HG02943 (cell line): ENCODE results near the gene NUPR1.
"Not testable (repeated sequence)": the region's sequence is repeated elsewhere in the genome, so short reads cannot be mapped to it uniquely, and the experiment has no call there.

ENCODE experiments used
- ATAC-seq: cut with Tn5 transposase; IDR thresholded peaks from one replicate; pipeline ENCODE4 v1.9.1; 2021; ENCODE audit warnings: mild to moderate bottlenecking, low read depth, moderate library complexity; ENCODE audit not compliant: unreplicated experiment

NUPR1 gene

DNA sequence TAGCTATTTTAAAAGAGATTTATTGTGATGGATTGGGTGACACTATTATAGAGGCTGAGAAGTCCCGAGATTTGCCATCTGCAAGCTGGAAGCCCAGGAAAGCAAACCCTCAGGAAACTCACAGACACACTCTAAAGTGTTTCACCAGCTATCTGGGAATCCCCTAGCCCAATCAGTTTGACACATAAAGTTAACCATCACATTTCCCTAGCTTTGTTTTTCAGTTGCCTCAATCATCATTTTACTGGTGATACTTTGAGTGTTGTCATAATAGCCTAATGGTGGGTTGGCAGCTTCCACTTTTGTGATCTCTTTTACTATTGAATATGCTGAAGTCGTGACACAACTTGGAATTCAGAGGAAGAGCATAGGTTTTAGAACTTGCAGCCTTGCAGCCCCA is 16.8 kb upstream of the NUPR1 start:
- no peak for ATAC-seq

DNA sequence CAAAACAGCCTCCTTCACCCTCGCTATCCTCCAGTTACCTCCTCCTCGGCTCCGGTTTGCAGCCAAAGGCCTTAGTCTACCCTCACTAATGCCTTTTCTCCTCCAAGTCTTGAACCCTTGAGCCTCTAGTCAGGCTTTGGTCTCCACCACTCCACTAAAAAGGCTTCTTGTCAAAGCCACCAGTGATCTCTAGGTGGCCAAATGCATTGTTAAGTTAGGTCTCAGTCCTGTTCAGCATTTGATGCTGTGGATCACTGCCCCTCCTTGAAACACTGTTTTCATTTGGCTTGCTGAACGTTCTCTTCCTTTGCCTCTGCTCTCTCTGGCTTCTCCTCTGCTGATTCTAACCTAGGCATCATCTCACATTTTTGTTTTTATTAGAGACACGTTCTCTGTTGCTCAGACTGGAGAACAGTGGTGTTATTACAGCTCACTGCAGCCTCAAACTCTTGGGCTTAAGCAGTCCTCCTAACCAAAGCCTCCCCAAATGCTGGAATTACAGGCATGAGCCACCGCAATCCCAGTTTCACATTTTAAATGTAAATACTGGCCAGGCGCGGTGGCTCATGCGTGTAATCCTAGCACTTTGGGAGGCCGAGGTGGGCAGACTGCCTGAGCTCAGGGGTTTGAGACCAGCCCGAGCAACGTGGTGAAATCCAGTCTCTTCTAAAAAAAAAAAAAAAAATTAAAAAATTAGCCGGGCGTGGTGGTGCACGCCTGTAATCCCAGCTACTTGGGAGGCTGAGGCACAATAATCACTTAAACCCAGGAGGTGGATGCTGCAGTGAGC is 16.1 kb upstream of the NUPR1 start:
- no peak for ATAC-seq

DNA sequence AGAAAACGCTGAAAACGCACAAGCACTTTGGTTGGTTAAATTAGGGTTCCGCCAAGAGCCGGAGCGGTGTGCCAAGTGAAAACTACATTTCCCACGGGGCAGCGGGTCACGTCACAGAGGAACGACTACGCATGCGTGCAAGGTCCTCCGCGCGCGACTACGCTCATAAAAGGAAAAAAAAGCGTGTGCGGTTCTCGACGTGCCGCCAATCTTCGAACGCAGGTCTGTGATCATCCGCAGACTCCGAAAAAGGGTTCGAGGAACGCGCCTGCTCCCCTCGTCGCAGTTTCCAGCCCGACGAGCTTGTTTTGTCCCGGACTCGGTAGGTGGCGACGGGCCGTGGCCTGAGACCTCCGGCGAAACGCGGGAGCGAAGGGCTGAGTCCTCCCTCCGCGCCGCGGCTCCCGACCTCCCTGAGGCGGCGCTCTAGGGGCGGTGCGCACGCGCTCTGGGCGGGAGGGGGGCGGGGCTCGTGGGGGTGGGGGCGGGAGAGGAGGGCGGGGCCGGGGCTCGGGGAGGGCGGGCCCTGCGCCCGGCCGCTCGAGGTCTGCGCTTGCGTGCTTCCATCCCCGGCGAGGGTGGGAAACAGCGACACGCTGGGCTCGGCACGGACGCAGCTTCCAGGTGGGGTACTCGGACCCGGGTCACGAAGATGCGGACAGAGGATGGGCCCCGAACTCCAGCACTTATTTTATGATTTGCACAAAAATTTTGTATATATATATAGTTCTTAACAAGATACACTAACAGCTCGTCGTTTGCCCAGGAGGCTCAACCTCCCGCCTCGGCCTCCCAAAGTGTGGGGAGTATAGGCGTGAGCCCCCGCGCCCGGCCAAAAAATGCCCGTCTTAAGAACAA is 15.2 kb upstream of the NUPR1 start, which contains the start of gene SGF29:
Gene SGF29, plus strand, starts transcription at position 145 of the 858 bp plus-strand sequence. CDS start 27,150 bp downstream, outside the sequence.
- peak; percentile 65 for ATAC-seq

DNA sequence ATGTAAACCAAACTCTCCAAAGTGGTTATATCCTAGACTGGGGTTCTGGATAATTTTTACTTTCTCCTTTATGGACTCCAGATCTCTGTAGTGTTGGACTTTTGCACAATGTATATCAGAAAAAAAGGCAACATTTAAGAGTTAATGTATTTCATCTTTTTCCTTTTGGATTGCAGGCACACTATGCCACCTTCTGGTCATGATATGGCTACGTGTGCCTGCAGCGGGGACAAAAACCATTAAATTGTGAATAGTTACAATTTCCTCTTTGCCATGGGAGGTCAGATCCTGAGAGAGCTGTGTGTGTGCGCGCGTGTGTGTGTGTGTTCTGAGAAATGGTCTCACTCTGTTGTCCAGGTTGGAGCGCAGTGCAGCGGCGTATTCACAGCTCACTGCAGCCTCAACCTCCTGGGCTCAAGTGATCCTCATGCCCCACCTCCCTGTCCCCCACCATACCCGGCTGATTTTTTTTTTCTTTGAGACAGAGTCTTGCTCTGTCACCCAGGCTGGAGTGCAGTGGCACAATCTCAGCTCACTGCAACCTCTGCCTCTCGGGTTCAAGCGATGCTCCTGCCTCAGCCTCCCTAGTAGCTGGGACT is 10.6 kb upstream of the NUPR1 start:
- ATAC-seq: no peak

DNA sequence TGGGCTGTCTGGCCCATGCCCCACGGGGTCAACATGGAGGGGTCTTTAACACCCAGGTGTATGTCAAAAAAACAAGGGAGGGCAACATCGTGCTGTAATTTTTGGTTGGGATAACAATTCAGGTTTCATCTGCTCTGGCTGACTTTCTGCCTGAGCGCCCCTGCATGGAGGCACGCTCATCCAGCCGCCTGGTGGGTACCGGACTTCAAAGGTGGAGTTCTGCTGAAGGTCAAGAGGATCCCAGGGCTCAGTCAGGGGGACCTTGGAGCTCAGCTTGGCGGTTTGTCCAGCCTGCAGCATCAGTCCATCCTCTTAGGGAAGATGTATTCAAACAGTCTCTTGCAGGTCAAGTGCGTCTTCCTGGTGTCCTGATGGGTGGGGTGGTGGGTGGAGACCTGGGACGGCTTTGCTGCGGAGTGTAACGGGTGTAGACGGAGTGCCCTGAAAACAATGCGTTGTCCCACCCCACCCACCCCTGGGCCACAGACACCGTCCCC is 9.6 kb upstream of the NUPR1 start:
- no peak for ATAC-seq

DNA sequence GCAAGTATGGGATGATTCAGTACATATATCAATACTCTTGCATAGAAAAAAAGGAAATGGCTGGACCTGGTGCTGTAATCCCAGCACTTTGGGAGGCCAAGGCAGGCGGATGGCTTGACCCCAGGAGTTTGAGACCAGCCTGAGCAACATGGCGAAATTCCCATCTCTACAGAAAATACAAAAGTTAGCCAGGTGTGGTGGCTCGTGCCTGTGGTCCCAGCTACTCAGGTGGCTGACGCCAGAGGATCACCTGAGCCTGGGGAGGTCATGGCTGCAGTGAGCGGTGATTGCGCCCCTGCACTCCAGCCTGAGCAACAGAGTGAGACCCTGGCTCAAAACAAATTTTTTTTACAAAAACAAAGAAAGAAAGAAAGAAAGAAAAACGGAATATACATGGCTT is 7.9 kb upstream of the NUPR1 start:
- ATAC-seq: no peak

DNA sequence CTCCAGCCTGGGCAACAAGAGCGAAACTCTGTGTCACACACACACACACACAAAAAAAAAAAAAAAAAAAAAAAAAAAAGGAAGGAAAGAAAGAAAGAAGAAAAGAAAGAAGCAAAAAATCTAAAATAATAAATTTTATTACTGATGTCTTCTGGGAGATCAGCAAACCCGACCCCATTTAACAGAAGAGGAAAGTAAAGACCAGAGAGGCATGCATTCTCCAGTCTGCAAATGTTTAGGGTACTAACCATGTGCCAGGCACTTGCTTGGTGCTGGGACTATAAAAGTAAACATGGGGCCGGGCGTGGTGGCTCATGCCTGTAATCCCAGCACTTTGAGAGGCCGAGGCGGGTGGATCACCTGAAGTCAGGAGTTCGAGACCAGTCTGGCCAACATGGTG is 7.2 kb upstream of the NUPR1 start:
- not testable (repeated sequence) for ATAC-seq

DNA sequence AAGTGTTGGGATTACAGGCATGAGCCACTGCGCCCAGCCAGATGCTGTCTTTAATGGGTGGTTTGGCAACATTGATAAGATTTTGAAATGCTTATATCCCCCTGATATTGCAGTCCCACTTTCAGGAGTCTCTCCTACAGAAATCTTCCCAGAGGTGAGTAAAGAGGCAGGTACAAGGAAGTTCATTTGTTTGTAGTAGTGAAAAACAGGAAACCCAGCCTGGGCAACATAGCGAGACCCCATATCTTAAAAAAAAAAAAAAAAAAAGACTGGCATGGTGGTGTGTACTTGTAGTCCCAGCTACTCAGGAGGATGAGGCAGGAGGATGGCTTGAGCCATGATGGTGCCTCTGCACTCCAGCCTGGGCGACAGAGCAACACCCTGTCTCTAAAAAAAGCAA is 6.2 kb upstream of the NUPR1 start:
- no peak for ATAC-seq

DNA sequence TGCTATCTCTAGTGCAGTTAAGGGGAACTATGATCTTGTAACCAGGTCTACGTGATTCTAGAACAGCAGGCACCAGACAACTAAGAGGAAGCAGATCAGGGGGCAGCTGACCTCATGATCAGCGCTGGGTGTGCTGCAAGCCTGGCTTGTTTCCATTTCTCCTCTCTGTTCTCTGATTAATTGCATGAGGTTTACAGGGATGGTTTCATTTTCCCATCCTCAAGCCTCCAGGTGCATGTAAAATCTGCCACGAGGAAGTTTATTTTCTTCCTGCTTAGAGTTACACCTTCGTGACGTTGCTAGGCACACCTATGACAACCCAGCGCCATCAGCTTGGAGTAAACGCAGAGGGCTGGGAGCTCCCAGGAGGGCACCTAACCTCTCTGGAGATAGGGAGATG is 4.3 kb upstream of the NUPR1 start:
- no peak for ATAC-seq

DNA sequence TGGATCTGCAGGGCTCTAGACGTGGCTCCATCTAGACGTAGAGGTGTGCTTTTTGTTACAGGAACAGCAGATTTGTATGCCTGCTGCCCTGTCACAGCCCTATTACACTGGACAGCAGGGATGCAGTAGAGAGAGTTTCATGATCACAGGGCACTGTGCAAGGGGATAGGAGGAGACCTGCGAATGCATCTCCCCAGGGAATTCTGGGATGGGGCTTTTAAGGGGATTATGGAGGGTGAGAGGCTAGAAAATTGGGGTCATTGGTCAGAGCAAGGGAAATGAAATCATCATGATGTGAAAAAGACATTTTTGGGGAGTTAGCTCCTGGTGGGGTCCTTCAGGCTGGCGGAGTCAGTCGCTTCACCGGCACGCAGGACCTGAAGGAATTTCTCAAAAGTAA is 3.9 kb upstream of the NUPR1 start:
- ATAC-seq: no peak

DNA sequence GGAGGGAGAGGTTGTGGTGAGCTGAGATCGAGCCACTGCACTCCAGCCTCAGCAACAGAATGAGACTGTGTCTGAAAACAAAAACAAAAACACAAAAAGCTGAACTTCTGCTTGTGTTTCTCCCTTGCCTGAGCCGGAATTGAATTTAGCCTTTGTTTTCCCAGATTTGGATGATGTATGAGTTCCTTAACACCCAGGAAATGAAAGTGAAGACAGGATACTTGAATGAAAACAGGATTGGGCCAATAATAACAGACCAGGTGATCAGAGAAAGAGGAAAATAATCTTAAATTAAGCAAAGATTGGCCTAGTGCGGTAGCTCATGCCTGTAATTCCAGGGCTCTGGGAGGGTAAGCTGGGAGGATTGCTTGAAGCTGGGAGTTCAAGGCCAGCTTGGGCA is 1.6 kb upstream of the NUPR1 start:
- no peak for ATAC-seq

DNA sequence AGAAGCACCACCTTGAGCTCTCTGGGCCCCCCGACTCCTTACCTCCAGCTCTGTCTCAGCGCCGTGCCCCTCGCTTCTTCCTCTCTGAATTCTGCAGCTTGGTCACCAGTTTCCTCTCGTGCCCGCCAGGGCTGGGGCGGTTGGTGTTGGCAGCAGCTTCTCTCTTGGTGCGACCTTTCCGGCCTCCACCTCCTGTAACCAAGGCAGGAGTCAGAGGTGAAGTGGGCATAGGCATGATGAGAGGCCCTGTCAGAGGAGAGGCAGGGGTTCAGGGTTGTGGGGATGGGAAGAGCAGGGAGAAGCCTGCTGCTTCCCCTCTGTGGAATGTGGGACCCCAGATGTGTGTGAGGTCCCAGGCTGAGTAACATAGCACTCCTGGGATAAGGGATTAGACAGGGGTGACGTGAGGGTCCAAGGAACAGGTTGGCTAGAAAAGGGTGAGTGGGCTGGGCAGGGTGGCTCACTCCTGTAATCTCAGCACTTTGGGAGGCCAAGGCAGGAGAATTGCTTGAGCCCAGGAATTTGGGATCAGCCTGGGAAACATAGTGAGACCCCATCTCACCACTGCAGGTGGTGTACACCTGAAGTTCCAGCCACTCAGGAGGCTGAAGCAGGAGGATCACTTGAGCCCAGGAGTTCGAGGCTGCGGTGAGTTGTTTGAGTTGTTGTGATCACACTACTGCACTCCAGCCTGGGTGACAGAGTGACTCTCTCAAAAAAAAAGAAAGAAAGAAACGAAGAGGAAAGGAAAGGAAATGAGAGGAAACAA is 626 bp downstream of the NUPR1 start:
- no peak for ATAC-seq

DNA sequence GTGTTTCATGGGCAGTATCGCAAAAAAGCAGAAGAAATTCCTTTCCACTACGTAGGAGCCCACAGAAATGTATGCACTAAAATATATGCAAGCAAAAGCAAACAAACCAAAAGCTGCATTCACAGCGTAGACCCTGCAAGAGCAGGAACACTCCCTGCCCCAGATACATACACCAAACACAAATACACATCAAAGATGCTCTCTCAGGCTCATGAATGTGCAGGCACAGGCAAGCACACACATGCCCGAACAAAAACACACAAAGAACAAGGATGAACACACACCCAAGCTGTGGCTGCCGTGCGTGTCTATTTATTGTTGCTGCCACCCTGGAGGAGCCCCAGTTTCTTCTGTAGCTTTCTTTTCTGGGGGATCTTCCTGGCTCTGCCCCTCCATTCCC is 1.7 kb downstream of the NUPR1 start:
- ATAC-seq: no peak

DNA sequence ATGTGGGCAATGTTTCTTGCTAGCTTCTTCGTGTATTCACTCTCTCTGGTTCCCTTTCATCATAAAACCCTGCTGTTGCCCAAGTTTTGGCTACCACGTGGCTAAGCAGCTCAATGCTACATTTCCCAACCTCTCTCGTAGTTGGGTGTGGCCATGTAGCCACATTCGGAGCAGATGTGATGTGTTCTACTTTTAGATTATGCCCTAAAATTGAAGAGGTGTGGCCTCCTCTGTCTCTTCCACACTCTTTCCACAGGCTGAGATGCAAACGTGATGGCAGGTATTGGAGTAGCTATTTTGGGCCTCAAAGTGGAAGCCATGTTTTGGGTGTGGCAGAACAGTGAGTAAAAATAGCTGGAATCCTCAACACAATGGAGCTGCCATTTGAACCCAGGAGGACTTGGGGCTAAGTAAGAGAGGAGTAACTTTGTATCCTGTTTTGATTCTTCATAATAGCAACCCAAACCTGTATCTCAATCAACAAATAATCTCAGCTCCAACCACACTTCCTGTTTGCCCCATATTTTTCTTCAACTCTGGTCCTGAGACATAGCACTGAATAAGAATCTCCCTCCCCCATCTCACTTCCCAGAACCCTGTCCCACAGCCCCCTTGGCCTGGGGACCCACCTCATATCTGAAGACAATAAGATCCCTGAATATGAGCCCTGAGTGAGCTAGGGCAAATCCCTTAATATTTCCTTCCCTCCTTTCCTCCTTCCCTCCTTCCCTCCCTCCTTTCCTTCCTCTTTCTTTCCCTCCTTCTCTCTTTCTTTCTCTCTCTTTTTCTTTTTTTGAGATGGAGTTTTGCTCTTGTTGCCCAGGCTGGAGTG is 4.0 kb downstream of the NUPR1 start:
- ATAC-seq: no peak

DNA sequence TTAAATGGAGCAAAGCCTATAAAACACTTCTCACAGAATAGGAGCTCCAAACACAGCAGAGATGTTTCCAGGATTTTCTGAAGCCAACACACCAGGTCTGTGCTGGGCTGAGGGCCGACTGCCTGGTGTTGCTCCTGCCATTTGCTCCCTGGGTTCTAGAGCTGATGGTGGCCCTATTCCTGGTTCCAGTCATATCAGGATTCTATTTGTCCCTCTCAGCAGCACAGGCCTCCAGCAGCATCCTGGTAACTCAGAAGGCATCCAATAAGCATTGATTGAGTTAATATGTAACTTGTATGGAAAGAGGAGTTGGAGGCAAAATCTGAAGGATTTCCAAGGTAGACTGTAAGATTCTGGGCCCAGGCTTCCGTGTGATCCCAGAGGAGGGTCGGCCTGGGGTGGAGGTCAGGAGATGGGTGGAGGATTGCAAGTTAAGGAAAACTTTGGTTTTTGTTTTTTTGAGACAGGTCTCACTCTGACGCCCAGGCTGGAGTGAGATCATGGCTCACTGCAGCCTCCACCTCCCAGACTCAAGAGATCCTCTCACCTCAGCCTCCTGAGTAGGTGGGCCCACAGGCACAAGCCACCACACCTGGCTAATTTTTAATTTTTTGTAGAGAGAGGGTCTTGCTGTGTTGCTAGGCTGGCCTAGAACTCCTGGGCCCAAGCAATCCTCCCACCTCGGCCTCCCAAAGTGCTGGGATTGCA is 5.7 kb downstream of the NUPR1 start:
- ATAC-seq: no peak

DNA sequence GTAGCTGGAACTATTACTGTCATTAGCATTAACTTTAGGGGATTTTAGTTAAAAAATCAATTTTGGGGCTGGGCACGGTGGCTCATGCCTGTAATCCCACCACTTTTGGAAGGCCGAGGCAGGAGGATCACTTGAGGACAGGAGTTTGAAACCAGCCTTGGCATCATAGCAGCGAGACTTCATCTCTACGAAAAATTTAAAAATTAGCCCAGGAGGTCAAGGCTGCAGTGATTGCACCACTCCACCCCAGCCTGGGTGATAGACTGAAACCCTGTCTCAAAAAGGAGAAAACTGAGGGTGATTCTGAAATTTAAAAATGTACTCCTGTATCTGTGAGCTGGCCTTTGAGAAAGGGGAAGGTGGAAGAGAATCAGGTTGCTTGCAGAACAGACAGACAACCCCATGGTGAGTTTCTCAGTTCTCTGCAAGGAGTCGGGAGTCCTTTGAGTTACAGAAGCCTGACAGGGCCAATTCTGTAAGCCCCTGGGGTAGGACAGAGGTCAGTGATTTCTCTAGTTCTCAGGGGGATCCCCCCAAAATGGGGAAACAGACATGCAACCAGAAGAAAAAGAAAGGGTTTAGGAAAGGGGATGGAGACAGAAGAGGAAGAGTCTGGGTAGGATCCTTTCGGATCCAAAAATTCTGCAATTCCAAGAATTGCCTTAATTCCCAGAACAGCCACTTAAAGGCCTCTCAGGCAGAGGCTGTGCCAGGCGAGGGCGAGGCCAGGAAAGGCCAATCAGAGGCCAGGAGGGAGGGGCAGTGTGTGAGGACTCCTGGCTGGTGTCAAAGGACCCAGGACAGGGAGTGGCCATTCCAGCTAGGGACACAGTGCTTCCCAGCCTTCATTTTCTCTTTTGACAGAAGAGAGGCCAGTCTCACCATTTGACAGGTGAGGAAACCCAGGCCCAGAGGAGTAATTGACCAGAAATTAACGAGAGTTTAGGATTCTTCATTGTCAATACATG is 6.7 kb downstream of the NUPR1 start:
- no peak for ATAC-seq

DNA sequence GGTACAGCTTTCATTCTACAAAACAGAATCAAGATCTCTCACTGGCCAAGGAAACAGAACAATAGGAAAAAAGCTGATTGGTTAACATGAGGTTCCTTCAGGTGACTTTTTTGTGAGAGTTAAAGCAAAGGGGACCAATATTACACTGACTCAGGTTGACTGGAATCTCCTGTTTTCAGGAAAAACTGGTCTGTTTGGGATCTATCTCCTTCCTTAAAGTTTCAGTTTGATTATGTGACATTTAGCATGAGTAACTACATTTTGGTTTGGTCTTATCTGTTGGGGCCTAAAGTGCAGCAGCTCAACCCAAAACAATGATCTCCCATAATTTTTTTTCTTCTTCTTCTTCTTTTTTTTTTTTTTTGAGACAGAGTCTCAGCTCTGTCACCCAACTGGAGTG is 9.7 kb downstream of the NUPR1 start:
- ATAC-seq: no peak

DNA sequence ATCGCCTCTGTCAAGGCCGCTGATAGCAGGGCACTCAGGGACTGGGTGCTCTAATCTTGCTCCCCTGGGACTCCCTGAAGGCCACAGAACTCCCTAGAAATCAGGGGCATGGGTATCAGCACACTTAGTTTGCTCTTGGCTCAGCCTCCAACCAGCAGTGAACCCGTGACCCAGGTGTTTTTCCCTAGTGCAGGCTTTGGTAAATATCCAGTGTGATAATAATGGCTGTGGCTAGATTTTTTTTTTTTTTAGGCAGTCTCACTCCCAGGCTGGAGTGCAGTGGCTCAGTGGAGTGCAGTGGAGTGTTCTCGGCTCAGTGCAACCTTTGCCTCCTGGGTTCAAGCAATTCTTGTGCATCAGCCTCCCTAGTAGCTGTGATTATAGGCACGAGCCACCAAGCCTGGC is 10.3 kb downstream of the NUPR1 start:
- no peak for ATAC-seq
